Ascending aorta (tissue), 2 donors: ENCODE data around the gene XXYLT1. TPM values are rescaled to one million over a fixed set of nuclear protein-coding genes. Genes with fewer than 3 reads are reported as not detected.

ENCODE experiments used
- DNase-seq, 2 donors: peaks; one replicate each; pipeline ENCODE4 v3.0.0-alpha.2; 2019; ENCODE audit warnings: low spot score in 2 of 2
- H3K27ac ChIP-seq, 2 donors: fragments of 200-600 bp; sonication (generic); one replicate each; pipeline ENCODE4 v1.5.1; 2016 to 2017; ENCODE audit warnings: mild to moderate bottlenecking in 1 of 2
- H3K27me3 ChIP-seq: fragments of 200-600 bp; sonication (generic); one replicate; pipeline ENCODE4 v1.5.1; 2017
- H3K36me3 ChIP-seq, 2 donors: fragments of 200-600 bp; sonication (generic); one replicate each; pipeline ENCODE4 v1.5.1; 2016
- H3K4me1 ChIP-seq, 2 donors: fragments of 200-600 bp; sonication (generic); one replicate each; pipeline ENCODE4 v1.5.1; 2016 to 2017; ENCODE audit warnings: mild to moderate bottlenecking in 1 of 2
- H3K4me3 ChIP-seq, 2 donors: fragments of 200-600 bp; sonication (generic); one replicate each; pipeline ENCODE4 v1.5.1; 2016 to 2017; ENCODE audit warnings: mild to moderate bottlenecking in 1 of 2
- H3K9me3 ChIP-seq, 2 donors: fragments of 200-600 bp; sonication (generic); one replicate each; pipeline ENCODE4 v1.5.1; 2016
- CTCF ChIP-seq, 3 experiments: fragments of 200-600 bp in 2 of 3; fragments of 450-650 bp in 1 of 3; sonication (generic) in 2 of 3; IDR thresholded peaks; one replicate each; pipeline ENCODE4 v1.5.1; 2016 to 2019; ENCODE audit warnings: antibody characterized with exemption in 3 of 3, mild to moderate bottlenecking in 1 of 3, moderate library complexity in 1 of 3
- intact Hi-C: fragments of 100-400 bp; cut with DNase I; formaldehyde crosslinking; loops from one replicate; pipeline ENCODE4 v1.15.1; 2023
- total RNA-seq: library from RNA; depleted of rRNA; stranded (reverse); fragments of >200 nt; gene quantifications from one replicate; pipeline ENCODE4 v1.1.0, GENCODE V29; 2016

XXYLT1 gene
- total RNA-seq, 1 donor from 2014 or later: 41.0 TPM

DNA sequence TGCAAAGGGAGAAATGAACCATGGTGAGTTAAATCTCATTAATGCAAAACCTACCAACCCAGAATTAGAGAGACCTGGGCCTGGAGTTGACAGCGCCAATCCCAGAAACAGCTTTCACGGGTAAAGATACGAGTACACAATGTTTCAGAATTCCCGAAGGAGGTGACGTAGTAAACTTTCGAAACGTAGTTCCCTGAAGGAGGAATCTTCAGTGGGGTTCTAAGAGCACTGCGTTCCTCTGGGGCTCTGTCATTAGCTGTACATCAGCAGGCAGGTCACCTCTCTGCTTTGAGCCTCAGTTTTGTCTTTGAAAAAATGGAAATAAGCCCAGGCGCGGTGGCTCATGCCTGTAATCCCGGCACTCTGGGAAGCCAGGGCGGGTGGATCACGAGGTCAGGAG, 152.3 kb downstream of the XXYLT1 start:
- Histone ChIP-seq H3K36me3 (no peaks in the 10 kb centered on the region), H3K27me3 (no peaks in the 10 kb centered on the region), H3K9me3 (no peaks in the 10 kb centered on the region), H3K4me3 (no peak overlapping the region), H3K4me1 (no peaks in the 10 kb centered on the region), H3K27ac (no peak overlapping the region)
- DNase-seq: no peak
- TF ChIP-seq CTCF (IDR thresholded peaks at IDR 0.05): no peak
- intact Hi-C loops: no loop called here

GRCh38 chr3:195117978-195118581, 152.9 kb downstream of the XXYLT1 start:
- Histone ChIP-seq H3K4me1 (no peaks in the 10 kb centered on the region), H3K9me3 (no peaks in the 10 kb centered on the region), H3K4me3 (no peak overlapping the region), H3K27me3 (no peaks in the 10 kb centered on the region), H3K36me3 (no peaks in the 10 kb centered on the region), H3K27ac (no peak overlapping the region)
- no peak for TF ChIP-seq CTCF (IDR thresholded peaks at IDR 0.05)
- intact Hi-C loops: no loop called here
- DNase-seq: no peak

DNA sequence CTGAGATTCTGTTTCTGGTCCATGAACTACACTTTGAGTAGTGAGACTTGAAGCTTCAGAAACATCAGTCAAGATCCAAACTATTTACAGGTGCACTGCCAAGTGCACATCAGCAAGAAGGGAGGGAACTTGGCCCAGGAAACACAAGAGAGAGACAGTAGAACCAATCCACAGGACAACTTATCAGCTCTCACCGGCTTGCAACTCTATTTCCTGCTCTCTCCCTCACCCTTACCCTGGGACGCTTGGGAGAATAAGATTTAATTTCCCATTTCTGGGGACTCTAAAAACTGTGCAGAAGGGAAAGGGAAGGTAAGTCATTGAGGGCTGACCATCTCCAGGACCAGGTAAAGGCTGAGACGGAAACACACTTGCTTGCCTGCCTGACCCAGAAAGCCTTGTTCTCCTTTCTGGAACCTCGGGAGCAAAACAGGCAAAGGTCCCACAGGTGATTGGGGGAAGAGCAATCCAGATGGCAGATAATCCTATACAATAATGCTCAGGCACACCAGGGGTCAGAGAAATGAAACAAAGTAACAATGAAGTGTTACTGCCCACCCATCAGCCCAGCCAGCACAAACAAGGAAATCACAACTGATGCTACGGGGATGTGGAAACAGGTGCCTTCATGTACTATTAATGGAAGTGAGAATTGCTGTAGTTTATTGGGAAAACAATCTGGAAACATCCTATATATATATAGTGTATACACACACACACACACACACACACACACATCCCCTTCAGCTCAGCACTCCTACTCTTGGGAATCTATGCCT, 154.4 kb downstream of the XXYLT1 start:
- no peak overlapping the region for H3K4me3 ChIP-seq
- no peaks in the 10 kb centered on the region for H3K4me1 ChIP-seq
- no peaks in the 10 kb centered on the region for H3K36me3 ChIP-seq
- no peak overlapping the region for H3K27ac ChIP-seq
- H3K27me3 ChIP-seq: no peaks in the 10 kb centered on the region
- intact Hi-C loops: no loop called here
- H3K9me3 ChIP-seq: no peaks in the 10 kb centered on the region
- no peak for DNase-seq
- no peak for TF ChIP-seq CTCF (IDR thresholded peaks at IDR 0.05)

GRCh38 chr3:195115600-195116406, 155.2 kb downstream of the XXYLT1 start:
- TF ChIP-seq CTCF (IDR thresholded peaks at IDR 0.05): no peak
- H3K27ac ChIP-seq: no peak overlapping the region
- H3K9me3 ChIP-seq: no peaks in the 10 kb centered on the region
- no peaks in the 10 kb centered on the region for H3K4me1 ChIP-seq
- H3K4me3 ChIP-seq: no peak overlapping the region
- intact Hi-C loops: no loop called here
- H3K27me3 ChIP-seq: no peaks in the 10 kb centered on the region
- no peak for DNase-seq
- H3K36me3 ChIP-seq: no peaks in the 10 kb centered on the region

DNA sequence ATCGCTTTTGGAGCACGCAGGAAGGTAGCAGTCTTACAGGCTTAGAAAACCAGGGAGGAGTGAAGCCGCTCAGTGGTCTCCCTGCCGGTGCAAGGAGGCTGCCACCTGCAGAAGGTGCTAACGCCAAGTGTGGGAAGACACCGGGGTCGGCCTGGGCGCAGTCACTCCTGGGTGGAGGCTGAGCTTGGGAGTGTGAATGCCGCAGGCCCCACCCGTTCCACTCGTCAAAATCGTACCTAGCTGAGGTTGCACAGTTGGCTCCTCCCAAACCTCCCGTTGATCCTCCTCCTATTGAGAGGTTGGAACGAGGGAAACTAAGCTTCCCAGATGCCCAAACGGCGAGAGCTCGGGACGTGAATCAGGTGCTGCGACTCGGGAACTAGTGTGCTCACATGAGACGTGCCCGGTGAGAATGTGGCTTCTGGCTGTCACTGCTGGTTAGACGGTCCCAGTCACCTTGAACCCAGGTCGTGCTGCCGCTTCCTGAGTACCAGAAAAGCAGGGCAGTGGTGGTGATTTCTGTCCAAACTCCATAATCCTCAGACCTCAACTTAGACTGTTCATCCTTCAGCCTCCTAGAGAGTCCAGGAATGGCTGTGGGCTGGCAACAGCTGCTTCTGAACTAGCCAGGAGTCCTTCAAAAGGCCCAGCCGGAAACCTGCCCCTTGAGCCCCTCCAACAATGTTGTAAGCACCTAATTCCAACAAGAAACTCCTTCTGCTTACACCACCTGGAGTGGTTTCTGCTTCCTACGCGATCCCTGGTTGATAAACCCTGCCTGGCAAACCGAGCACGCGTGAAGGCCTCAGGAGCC, 156.0 kb downstream of the XXYLT1 start:
- no peaks in the 10 kb centered on the region for H3K36me3 ChIP-seq
- no peak for DNase-seq
- no peak for TF ChIP-seq CTCF (IDR thresholded peaks at IDR 0.05)
- H3K4me1 ChIP-seq: no peaks in the 10 kb centered on the region
- intact Hi-C loops: no loop called here
- H3K9me3 ChIP-seq: no peaks in the 10 kb centered on the region
- H3K4me3 ChIP-seq: no peak overlapping the region
- no peak overlapping the region for H3K27ac ChIP-seq
- H3K27me3 ChIP-seq: no peaks in the 10 kb centered on the region
